GM21786 (cell line): ENCODE results near the gene GRIA4.
"Not testable (repeated sequence)": the region's sequence is repeated elsewhere in the genome, so short reads cannot be mapped to it uniquely, and the experiment has no call there.

Experiments used
- ATAC-seq: cut with Tn5 transposase; IDR thresholded peaks from one replicate; pipeline ENCODE4 v1.9.1; 2021; ENCODE audit not compliant: unreplicated experiment

GRIA4 gene

GRCh38 chr11:105856954-105857353, 247.1 kb downstream of the GRIA4 start:
- no peak for ATAC-seq

GRCh38 chr11:105857728-105858127, 247.9 kb downstream of the GRIA4 start:
- no peak for ATAC-seq

DNA sequence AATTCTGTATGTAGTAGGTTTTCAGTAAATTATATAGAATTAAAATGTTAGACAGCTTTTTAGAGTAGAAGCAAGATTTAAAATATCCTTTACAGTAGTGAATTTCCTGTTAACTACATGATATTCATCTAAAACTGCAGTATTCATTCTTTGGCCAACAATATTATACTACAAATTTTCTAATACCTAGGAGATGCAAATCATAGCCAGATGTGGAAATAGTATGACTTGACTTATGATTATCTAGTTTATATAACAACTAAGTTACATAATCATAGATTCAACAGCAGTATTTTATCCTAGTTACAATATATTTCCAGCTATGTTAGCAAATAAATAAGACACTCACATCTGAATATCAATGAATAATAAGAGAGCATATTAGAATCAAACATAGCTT, 249.0 kb downstream of the GRIA4 start:
- no peak for ATAC-seq

DNA sequence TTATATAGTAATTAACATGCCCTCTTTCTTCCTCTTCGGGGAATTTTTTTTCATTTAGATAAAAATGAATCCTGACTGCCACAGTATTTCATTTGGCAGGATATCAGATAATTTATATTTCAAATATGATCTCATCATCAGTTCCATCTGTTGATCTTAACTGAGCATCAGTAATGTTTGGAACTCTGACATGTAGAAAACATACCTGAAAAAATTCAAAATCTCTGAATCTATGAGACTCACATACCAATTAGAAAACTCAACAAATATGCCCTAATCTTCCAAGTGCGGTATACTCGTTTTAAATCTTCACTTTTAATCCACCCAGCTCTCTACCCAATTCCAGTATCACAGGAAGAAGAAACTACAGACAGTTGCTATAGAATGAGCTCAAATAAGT, 250.2 kb downstream of the GRIA4 start:
- ATAC-seq, result no peak

DNA sequence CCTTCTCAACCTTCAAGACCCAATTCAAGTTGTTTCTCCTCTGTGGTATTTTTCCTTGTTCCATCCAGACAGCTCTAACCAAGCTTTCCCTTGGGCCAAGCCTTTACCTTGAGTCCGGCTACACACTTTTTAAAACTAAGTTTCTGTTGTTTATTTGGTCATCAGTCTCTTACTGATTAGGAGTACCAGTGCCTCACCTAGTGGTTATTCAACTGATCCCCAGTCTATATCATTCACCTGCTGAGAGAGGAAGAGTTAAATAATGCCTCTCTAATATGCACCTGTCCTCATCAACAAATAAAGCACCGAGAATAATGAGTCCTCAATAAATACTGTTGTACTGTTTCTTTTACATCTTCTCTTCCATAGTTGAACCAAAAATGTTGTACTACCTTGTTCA, 251.4 kb downstream of the GRIA4 start:
- ATAC-seq, result no peak

DNA sequence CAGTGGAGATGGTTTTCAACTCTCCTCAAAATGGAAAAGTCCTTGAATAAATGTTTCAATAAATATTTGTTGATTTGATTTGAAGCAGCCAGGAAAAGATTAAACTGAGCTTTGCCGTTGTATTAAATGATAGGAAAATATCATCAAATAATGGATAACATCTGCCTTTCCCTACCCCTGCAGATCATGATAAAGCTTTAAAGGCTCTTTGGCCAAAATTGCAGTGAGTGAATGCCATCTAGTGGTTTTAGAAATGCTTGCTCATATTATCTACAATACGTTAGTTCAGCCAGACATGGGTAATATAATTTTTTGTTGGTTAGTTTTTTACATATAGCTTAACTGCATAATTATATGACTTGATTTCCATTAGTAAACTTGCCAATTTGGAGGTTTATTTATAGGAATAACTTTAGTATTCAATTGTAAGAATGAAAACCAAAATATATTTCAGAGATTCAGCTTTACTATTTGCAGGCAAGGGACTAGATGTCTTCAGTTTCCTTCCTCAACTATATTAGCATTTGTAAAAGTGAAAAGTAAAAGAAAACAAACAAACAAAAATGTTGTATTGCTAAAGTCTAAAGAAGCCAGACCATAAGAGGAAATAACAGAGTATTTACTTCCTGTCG, 253.0 kb downstream of the GRIA4 start:
- no peak for ATAC-seq

DNA sequence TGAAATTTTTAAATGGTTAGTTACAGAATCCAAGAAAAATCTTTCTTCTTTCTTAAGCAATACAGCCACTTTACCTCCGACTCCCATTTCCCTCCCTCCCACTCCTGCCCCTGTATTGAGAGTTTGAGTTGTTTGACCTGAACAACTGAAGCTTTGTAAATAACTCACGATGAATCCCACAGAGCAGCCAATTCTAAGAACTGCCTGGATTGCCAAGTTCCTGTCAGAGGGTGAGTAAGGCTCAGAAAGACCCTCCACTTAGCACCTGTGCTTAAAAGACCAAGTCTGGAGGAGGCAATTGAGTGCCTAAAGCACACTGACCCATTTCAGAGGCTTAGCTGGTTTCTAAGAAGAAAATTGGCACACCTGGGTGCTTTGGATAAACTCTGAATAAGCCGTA, 253.7 kb downstream of the GRIA4 start:
- ATAC-seq, result no peak

DNA sequence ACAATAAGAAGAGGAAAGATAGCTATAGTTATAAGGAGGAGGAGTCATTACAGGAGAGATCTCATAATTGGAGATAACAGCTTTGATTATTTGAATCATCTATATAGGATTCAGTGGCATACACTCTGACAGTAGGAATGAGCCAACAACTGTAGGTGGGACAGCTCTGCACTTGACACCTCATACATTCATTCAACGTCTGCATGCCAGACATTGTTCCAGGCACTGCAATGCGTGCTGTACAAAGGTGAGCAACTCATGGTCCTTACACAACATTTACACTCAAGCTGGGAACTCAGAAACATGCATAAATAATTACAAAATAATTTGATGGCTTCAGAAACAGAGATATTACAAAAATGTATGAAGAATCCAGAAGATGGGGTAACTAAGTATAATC, 257.9 kb downstream of the GRIA4 start:
- ATAC-seq, result no peak

- ATAC-seq, result no peak
Observed at GRCh38 chr11:105868762-105869285, 259.0 kb downstream of the GRIA4 start.

DNA sequence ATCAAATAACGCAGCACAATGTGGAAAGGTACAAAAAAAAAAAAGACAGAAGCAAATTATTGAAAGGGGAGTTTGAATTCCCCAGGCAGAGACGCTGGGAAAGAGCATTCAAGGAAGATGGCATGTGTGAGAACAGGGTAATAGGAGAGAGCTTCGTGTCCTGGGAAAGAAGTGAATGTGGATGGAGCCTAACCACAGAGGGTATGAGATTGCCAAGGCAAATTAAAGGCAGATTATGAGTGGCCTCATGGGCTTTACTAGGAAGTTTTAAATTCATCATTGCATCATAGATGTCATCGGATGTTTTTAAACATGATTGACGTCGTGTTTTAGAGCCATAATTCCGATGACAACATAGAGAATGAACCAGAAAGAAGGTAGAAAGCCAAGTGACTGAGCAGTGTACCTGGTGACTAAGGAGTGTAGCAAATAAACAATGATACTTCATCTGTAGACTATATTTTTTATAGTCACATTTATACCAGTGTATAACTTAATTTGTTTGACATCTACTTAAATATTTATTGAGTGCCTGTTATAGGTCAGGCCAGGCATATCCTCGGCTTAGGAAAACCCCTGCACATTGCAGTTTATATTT, 260.7 kb downstream of the GRIA4 start:
- ATAC-seq, result no peak

DNA sequence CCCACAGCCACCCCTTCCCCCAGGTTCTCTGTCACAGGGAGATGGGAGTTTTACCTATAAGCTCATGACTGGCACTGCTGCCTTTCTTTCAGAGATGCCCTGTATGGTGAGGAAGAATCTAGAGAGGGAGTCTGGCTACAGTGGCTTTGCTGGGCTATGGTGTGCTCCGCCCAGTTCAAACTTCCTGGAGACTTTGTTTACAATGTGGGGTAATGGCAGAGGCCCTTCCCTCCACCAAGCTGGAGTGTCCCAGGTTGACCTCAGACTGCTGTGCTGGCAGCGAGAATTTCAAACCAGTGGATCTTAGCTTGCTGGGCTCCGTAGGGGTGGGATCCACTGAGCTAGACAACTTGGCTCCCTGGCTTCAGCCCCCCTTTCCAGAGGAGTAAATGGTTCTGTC, 268.6 kb downstream of the GRIA4 start:
- ATAC-seq, result no peak

- not testable (repeated sequence) for ATAC-seq
Observed at GRCh38 chr11:105878927-105879326, 269.1 kb downstream of the GRIA4 start.

- ATAC-seq, result no peak
Observed at GRCh38 chr11:105881027-105881426, 271.2 kb downstream of the GRIA4 start.

- no peak for ATAC-seq
Observed at GRCh38 chr11:105884436-105884835, 274.6 kb downstream of the GRIA4 start.

- no peak for ATAC-seq
Observed at GRCh38 chr11:105891685-105892084, 281.8 kb downstream of the GRIA4 start.

- no peak for ATAC-seq
Observed at GRCh38 chr11:105897161-105897560, 287.3 kb downstream of the GRIA4 start.

GRCh38 chr11:105899772-105900171, 289.9 kb downstream of the GRIA4 start:
- no peak for ATAC-seq

DNA sequence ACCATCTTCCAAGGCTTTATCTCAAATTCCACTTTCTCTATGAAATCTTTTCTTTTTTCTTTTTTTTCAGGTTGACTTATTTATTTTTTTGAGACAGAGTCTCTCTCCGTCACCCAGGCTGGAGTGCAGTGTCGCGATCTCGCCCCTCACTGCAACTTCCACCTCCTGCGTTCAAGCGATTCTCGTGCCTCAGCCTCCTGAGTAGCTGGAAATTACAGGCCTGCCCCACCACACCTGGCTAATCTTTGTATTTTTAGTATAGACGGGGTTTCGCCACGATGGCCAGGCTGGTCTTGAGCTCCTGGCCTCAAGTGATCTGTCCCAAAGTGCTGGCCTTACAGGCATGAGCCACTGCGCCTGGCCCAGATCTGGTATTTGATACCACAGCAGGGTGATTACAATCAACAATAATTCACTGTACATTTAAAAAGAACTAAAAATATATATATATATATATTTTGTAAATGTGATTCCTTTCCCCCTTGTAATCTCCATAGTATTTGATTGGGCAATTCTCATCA, 290.7 kb downstream of the GRIA4 start:
- no peak for ATAC-seq

DNA sequence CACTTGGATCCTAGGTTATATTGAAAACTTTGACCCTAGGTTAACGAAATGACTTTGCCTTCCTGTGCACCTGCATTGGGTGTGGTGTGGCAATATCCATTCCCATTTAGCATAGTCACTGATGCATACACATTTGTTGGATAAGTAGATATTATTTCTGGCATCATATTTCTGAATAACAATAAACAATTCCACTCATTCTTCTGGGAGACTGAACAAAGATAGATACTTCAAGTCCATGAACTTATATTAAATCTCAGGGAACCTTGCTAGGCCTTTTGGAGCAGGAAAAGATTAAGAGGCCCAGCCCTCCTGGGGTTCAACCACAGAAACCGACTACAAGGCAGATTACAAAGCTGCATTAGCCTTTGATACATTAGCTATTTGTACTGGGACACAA, 293.2 kb downstream of the GRIA4 start:
- ATAC-seq, result no peak

DNA sequence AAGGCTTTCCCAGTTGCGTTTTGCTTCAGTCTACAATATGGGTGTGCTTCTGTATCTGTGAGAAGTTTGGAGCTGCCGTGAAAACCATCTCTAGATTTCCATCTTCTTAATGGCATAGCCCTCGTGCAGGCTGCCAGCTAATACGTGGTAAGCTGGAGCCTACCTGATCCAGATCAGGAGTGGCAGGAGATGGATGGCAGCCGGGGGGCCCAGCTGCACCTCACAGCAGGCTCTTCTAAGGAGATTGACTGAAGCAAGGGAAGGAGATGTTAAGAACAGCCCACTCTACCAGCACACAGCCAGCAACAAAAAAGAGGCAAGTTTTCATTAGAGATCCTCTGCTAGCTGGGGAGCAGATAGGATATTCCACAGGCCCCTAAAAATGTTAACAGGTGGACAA, 296.6 kb downstream of the GRIA4 start:
- ATAC-seq, result no peak

DNA sequence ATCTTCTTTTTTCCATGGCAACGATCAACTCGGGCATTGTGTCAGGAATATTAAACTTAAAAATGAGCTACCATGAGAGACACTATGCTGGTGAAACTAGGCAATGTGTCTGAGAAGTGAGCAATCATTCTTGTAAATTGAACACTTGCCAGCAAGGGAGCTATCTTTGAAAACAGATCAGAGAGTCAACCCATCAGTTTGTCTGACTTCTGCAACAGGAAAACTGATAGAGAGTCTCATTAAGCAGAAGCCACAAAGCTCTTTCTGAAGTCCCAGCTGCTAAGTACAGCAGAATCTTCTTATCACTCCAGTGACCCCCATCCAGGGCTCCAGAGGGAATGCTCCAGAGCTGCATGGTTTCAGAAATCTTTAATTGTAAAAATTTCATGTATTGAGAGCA, 297.4 kb downstream of the GRIA4 start:
- no peak for ATAC-seq

GRCh38 chr11:105910095-105910715, 300.3 kb downstream of the GRIA4 start:
- no peak for ATAC-seq
